Nephron progenitor cell (in vitro differentiated cells): ENCODE measurements around the gene LATS2.
A peak's percentile ranks its signal among the peaks of the same experiment; 100 is the strongest.

Experiments
- DNase-seq: peaks from one replicate; pipeline ENCODE4 v3.0.0; 2021
- H3K27ac Mint-ChIP-seq: 2 replicates; pipeline ENCODE4 v1.8.0; 2021; ENCODE audit warnings: mild to moderate bottlenecking, moderate library complexity, mixed read lengths
- H3K27me3 Mint-ChIP-seq: 2 replicates; pipeline ENCODE4 v1.8.0; 2021; ENCODE audit warnings: mild to moderate bottlenecking, low read depth, mixed read lengths; ENCODE audit not compliant: poor library complexity
- H3K36me3 Mint-ChIP-seq: 2 replicates; pipeline ENCODE4 v1.8.0; 2021; ENCODE audit warnings: low read depth, mixed read lengths
- H3K4me1 Mint-ChIP-seq: 2 replicates; pipeline ENCODE4 v1.8.0; 2021; ENCODE audit warnings: mixed read lengths
- H3K4me3 Mint-ChIP-seq: 2 replicates; pipeline ENCODE4 v1.8.0; 2021; ENCODE audit warnings: mild to moderate bottlenecking, moderate library complexity, mixed read lengths
- H3K9me3 Mint-ChIP-seq: 2 replicates; pipeline ENCODE4 v1.8.0; 2021; ENCODE audit warnings: mild to moderate bottlenecking, moderate library complexity, mixed read lengths
- CTCF ChIP-seq: fragments of 200-600 bp; sonication (generic); IDR thresholded peaks from 2 replicates; pipeline ENCODE4 v1.5.0; 2021; ENCODE audit warnings: antibody characterized with exemption

Gene LATS2

GRCh38 chr13:21034603-21035191, 26.7 kb downstream of the LATS2 start:
- H3K4me1 Mint-ChIP-seq = peaks cover 39% of the 10 kb centered on the region
- H3K36me3 Mint-ChIP-seq = peaks cover 24% of the 10 kb centered on the region

GRCh38 chr13:21033856-21034602, 27.4 kb downstream of the LATS2 start:
- no peak for TF ChIP-seq CTCF
- peaks cover 33% of the 10 kb centered on the region for H3K4me1 Mint-ChIP-seq
- H3K27ac Mint-ChIP-seq = no peak overlapping the region
- H3K27me3 Mint-ChIP-seq = no peaks in the 10 kb centered on the region
- peaks cover 14% of the 10 kb centered on the region for H3K9me3 Mint-ChIP-seq
- H3K36me3 Mint-ChIP-seq = peaks cover 22% of the 10 kb centered on the region
- H3K4me3 Mint-ChIP-seq = no peak overlapping the region
- no peak for DNase-seq

More at GRCh38 chr13:21034603-21035191, 26.7 kb downstream of the LATS2 start:
- Mint-ChIP-seq H3K27me3 (no peaks in the 10 kb centered on the region), H3K9me3 (peaks cover 10% of the 10 kb centered on the region), H3K4me3 (no peak overlapping the region), H3K27ac (peak overlapping the region; percentile 74)
- TF ChIP-seq CTCF = no peak
- DNase-seq = peak; percentile 32

GRCh38 chr13:21033212-21033840, 28.1 kb downstream of the LATS2 start:
- DNase-seq = no peak
- Mint-ChIP-seq H3K36me3 (peaks cover 29% of the 10 kb centered on the region), H3K27me3 (no peaks in the 10 kb centered on the region), H3K9me3 (peaks cover 19% of the 10 kb centered on the region), H3K4me3 (no peak overlapping the region), H3K27ac (no peak overlapping the region), H3K4me1 (peaks cover 33% of the 10 kb centered on the region)
- no peak for TF ChIP-seq CTCF

GRCh38 chr13:21032656-21033055, 28.7 kb downstream of the LATS2 start:
- Mint-ChIP-seq H3K27me3 (no peaks in the 10 kb centered on the region), H3K36me3 (peaks cover 30% of the 10 kb centered on the region), H3K4me1 (peaks cover 33% of the 10 kb centered on the region), H3K27ac (no peak overlapping the region), H3K9me3 (peaks cover 19% of the 10 kb centered on the region), H3K4me3 (no peak overlapping the region)
- no peak for TF ChIP-seq CTCF
- no peak for DNase-seq

GRCh38 chr13:21031594-21032275, 29.7 kb downstream of the LATS2 start:
- H3K4me3 Mint-ChIP-seq = no peak overlapping the region
- no peak for TF ChIP-seq CTCF
- peaks cover 33% of the 10 kb centered on the region for H3K4me1 Mint-ChIP-seq
- peak overlapping the region; percentile 38 for H3K27ac Mint-ChIP-seq
- peaks cover 24% of the 10 kb centered on the region for H3K9me3 Mint-ChIP-seq
- no peak for DNase-seq
- H3K27me3 Mint-ChIP-seq = no peaks in the 10 kb centered on the region
- H3K36me3 Mint-ChIP-seq = peaks cover 37% of the 10 kb centered on the region
